H9 (cell line): ENCODE measurements around the gene SLC25A46. TPM values are rescaled to one million over a fixed set of nuclear protein-coding genes. Genes with fewer than 3 reads are reported as not detected.

Experiments
- DNase-seq: peaks from one replicate; pipeline ENCODE4 v3.0.0-alpha.2; 2017
- H2AFZ ChIP-seq: one replicate; pipeline ENCODE4 v1.6.1; 2013; ENCODE audit warnings: mild to moderate bottlenecking, low read length, control low read depth, moderate library complexity
- H2AK5ac ChIP-seq: 2 replicates; pipeline ENCODE4 v1.6.1; 2013; ENCODE audit warnings: low read length, control low read depth, mixed read lengths; ENCODE audit not compliant: insufficient read length
- H2BK120ac ChIP-seq: one replicate; pipeline ENCODE4 v1.6.1; 2013; ENCODE audit warnings: low read depth, mild to moderate bottlenecking, low read length, control low read depth, inconsistent platforms; ENCODE audit not compliant: poor library complexity, severe bottlenecking
- H2BK12ac ChIP-seq: 2 replicates; pipeline ENCODE4 v1.6.1; 2013; ENCODE audit warnings: low read length, control low read depth, mixed read lengths, low read depth; ENCODE audit not compliant: insufficient read length
- H2BK15ac ChIP-seq: 2 replicates; pipeline ENCODE4 v1.6.1; 2013; ENCODE audit warnings: low read depth, low read length, control low read depth
- H2BK20ac ChIP-seq: one replicate; pipeline ENCODE4 v1.6.1; 2013; ENCODE audit warnings: low read depth, mild to moderate bottlenecking, low read length, control low read depth, inconsistent platforms; ENCODE audit not compliant: poor library complexity, severe bottlenecking
- H2BK5ac ChIP-seq: 2 replicates; pipeline ENCODE4 v1.6.1; 2013; ENCODE audit warnings: low read length, control low read depth, mixed read lengths; ENCODE audit not compliant: insufficient read length
- H3K14ac ChIP-seq: 2 replicates; pipeline ENCODE4 v1.6.1; 2013; ENCODE audit warnings: low read length, control low read depth; ENCODE audit not compliant: insufficient read depth
- H3K18ac ChIP-seq: 2 replicates; pipeline ENCODE4 v1.6.1; 2013; ENCODE audit warnings: low read depth, mild to moderate bottlenecking, mixed read lengths, low read length, control low read depth; ENCODE audit not compliant: insufficient read length
- H3K23ac ChIP-seq: 2 replicates; pipeline ENCODE4 v1.6.1; 2013; ENCODE audit warnings: low read length, control low read depth, mixed read lengths, low read depth; ENCODE audit not compliant: insufficient read length
- H3K23me2 ChIP-seq: 2 replicates; pipeline ENCODE4 v1.6.1; 2013; ENCODE audit warnings: low read depth, mild to moderate bottlenecking, mixed read lengths, low read length, control low read depth; ENCODE audit not compliant: insufficient read length, poor library complexity, severe bottlenecking
- H3K27ac ChIP-seq: 2 replicates; pipeline ENCODE4 v1.5.1; 2013; ENCODE audit warnings: low read length, control low read depth, mixed read lengths, low read depth; ENCODE audit not compliant: insufficient read length
- H3K27me3 ChIP-seq: 2 replicates; pipeline ENCODE4 v1.6.1; 2013; ENCODE audit warnings: low read length, control low read depth, inconsistent platforms; ENCODE audit not compliant: insufficient read depth
- H3K4ac ChIP-seq: 2 replicates; pipeline ENCODE4 v1.6.1; 2013; ENCODE audit warnings: low read depth, mild to moderate bottlenecking, control low read depth, inconsistent platforms, low read length, moderate library complexity
- H3K4me1 ChIP-seq: 2 replicates; pipeline ENCODE4 v1.6.1; 2013; ENCODE audit warnings: low read length, control low read depth, inconsistent platforms; ENCODE audit not compliant: insufficient read depth
- H3K4me2 ChIP-seq: 2 replicates; pipeline ENCODE4 v1.6.1; 2013; ENCODE audit warnings: low read length, control low read depth, mixed read lengths; ENCODE audit not compliant: insufficient read length, insufficient read depth
- H3K56ac ChIP-seq: 2 replicates; pipeline ENCODE4 v1.6.1; 2013; ENCODE audit warnings: low read depth, mild to moderate bottlenecking, mixed read lengths, low read length, control low read depth; ENCODE audit not compliant: insufficient read length
- H3K79me1 ChIP-seq: 2 replicates; pipeline ENCODE4 v1.6.1; 2013; ENCODE audit warnings: low read depth, mild to moderate bottlenecking, moderate library complexity, low read length, control low read depth, inconsistent platforms; ENCODE audit not compliant: insufficient read depth, poor library complexity, severe bottlenecking
- H3K79me2 ChIP-seq: 2 replicates; pipeline ENCODE4 v1.6.1; 2013; ENCODE audit warnings: low read length, control low read depth, inconsistent platforms; ENCODE audit not compliant: insufficient read depth
- H3K9ac ChIP-seq: 2 replicates; pipeline ENCODE4 v1.6.1; 2013; ENCODE audit warnings: low read length, control low read depth, mixed read lengths; ENCODE audit not compliant: insufficient read length; ENCODE audit errors: extremely low read depth
- H3K9me3 ChIP-seq: one replicate; pipeline ENCODE4 v1.6.1; 2013; ENCODE audit warnings: low read depth, low read length, inconsistent platforms; ENCODE audit not compliant: control insufficient read depth
- H3T11ph ChIP-seq: one replicate; pipeline ENCODE4 v1.6.1; 2013; ENCODE audit warnings: mild to moderate bottlenecking, low read length, control low read depth, inconsistent platforms
- H4K20me1 ChIP-seq: one replicate; pipeline ENCODE4 v1.6.1; 2013; ENCODE audit not compliant: control insufficient read depth, insufficient read length, insufficient read depth
- H4K5ac ChIP-seq: 2 replicates; pipeline ENCODE4 v1.6.1; 2013; ENCODE audit warnings: low read depth, mild to moderate bottlenecking, mixed read lengths, low read length, control low read depth; ENCODE audit not compliant: insufficient read length
- H4K8ac ChIP-seq: replicated peaks from 2 replicates; pipeline ENCODE4 v1.6.1; 2013; ENCODE audit warnings: low read length, control low read depth, mixed read lengths, low read depth; ENCODE audit not compliant: insufficient read length
- H4K91ac ChIP-seq: 2 replicates; pipeline ENCODE4 v1.6.1; 2013; ENCODE audit warnings: low read depth, mild to moderate bottlenecking, moderate library complexity, mixed read lengths, low read length, control low read depth; ENCODE audit not compliant: insufficient read length
- H3K27ac Mint-ChIP-seq, 3 experiments: 2 replicates in 2 of 3; 3 replicates in 1 of 3; pipeline ENCODE4 v1.8.0; 2020 to 2021; ENCODE audit warnings: mixed read lengths in 3 of 3, mild to moderate bottlenecking in 1 of 3, moderate library complexity in 1 of 3
- H3K27me3 Mint-ChIP-seq: 2 replicates; pipeline ENCODE4 v1.8.0; 2021; ENCODE audit warnings: low read depth, mild to moderate bottlenecking, moderate library complexity, mixed read lengths
- H3K36me3 Mint-ChIP-seq, 3 experiments: 2 replicates in 2 of 3; 3 replicates in 1 of 3; pipeline ENCODE4 v1.8.0; 2020 to 2021; ENCODE audit warnings: low read depth in 3 of 3, mixed read lengths in 3 of 3; ENCODE audit not compliant: insufficient read depth in 1 of 3
- H3K4me1 Mint-ChIP-seq, 2 experiments: 2 replicates each; pipeline ENCODE4 v1.8.0; 2020; ENCODE audit warnings: mixed read lengths in 2 of 2
- H3K4me3 Mint-ChIP-seq, 2 experiments: 2 replicates in 1 of 2; 3 replicates in 1 of 2; pipeline ENCODE4 v1.8.0; 2020 to 2021; ENCODE audit warnings: mild to moderate bottlenecking in 2 of 2, mixed read lengths in 2 of 2, moderate library complexity in 1 of 2
- H3K9me3 Mint-ChIP-seq, 2 experiments: 2 replicates in 1 of 2; 3 replicates in 1 of 2; pipeline ENCODE4 v1.8.0; 2020; ENCODE audit warnings: mild to moderate bottlenecking in 2 of 2, mixed read lengths in 2 of 2, moderate library complexity in 1 of 2
- CTCF ChIP-seq: fragments of 200-600 bp; sonication (generic); conservative IDR thresholded peaks from 3 replicates; pipeline ENCODE4 v1.8.0; 2021; ENCODE audit warnings: antibody characterized with exemption, mild to moderate bottlenecking
- WGBS: extraction: QIAGEN DNeasy Blood & Tissue Kit; methylation state at CpG from one replicate; pipeline ENCODE4 v1.1.7; 2013; ENCODE audit warnings: missing lambda C conversion rate, low lambda C conversion rate, mixed read lengths; ENCODE audit not compliant: insufficient read length; ENCODE audit errors: extremely low coverage; 5-methylcytosine and 5-hydroxymethylcytosine counted together
- total RNA-seq: library from RNA; stranded (reverse); gene quantifications from 2 replicates; pipeline ENCODE4 v1.2.1, GENCODE V29; 2021

SLC25A46 gene
- total RNA-seq, 1 experiment from 2014 or later = 26.0 TPM

GRCh38 chr5:110736753-110737152, 2.1 kb upstream of the SLC25A46 start:
- no peak overlapping the region for H4K8ac ChIP-seq
- H3K56ac ChIP-seq = no peak overlapping the region
- peaks cover 0 to 3% (median 3%) of the 10 kb centered on the region in 3 experiments; a peak in 3 of 7 replicates for H3K36me3 Mint-ChIP-seq
- no peak overlapping the region for H3T11ph ChIP-seq
- H2BK5ac ChIP-seq = no peak overlapping the region
- no peak overlapping the region for H2BK12ac ChIP-seq
- H3K4me3 Mint-ChIP-seq = no peak overlapping the region
- H3K9me3 Mint-ChIP-seq = peaks cover 2 to 3% of the 10 kb centered on the region in 2 experiments; a peak in 3 of 5 replicates
- no peak overlapping the region for H2BK15ac ChIP-seq
- H2AFZ ChIP-seq = no peak overlapping the region
- no peak overlapping the region for H2BK120ac ChIP-seq
- H3K27ac ChIP-seq = no peak overlapping the region
- no peak for DNase-seq
- no peak for TF ChIP-seq CTCF
- H2BK20ac ChIP-seq = no peak overlapping the region
- no peak overlapping the region for H3K4ac ChIP-seq
- 0 out of 2 replicates have a peak, but pooled peaks cover 2% of the 10 kb centered on the region for H3K4me1 ChIP-seq
- no peaks in the 10 kb centered on the region for H4K20me1 ChIP-seq
- no peak overlapping the region for H3K27ac Mint-ChIP-seq
- no peak overlapping the region for H3K9ac ChIP-seq
- H3K4me1 Mint-ChIP-seq = peaks cover 9 to 12% of the 10 kb centered on the region in 2 experiments
- no peak overlapping the region for H4K5ac ChIP-seq
- no peaks in the 10 kb centered on the region for H3K9me3 ChIP-seq
- no peak overlapping the region for H3K18ac ChIP-seq
- H3K4me2 ChIP-seq = no peak overlapping the region
- no peak overlapping the region for H3K23ac ChIP-seq
- H3K27me3 Mint-ChIP-seq = peaks cover 26% of the 10 kb centered on the region
- no peaks in the 10 kb centered on the region for H3K79me2 ChIP-seq
- WGBS = no CpG with 5 or more reads among the region's 3 CpGs
- peaks cover 9% of the 10 kb centered on the region for H3K23me2 ChIP-seq
- H3K14ac ChIP-seq = no peak overlapping the region
- no peak overlapping the region for H2AK5ac ChIP-seq
- H4K91ac ChIP-seq = no peak overlapping the region
- H3K79me1 ChIP-seq = no peaks in the 10 kb centered on the region
- no peaks in the 10 kb centered on the region for H3K27me3 ChIP-seq
